HepG2 (cell line): ENCODE measurements around the gene CD101. TPM values are rescaled to one million over a fixed set of nuclear protein-coding genes. Genes with fewer than 3 reads are reported as not detected.

Experiments used
- ATF7-NPFF ChIP-seq: sonication (generic); formaldehyde crosslinking; IDR thresholded peaks from 2 replicates; pipeline ENCODE4 v1.8.1; 2023; ENCODE audit warnings: mild to moderate bottlenecking, low read depth, missing genetic modification reagents, moderate library complexity
- DMAP1 ChIP-seq: IDR thresholded peaks from 2 replicates; pipeline ENCODE4 v1.6.1; 2016
- HIVEP1 ChIP-seq: sonication (generic); formaldehyde crosslinking; IDR thresholded peaks from 2 replicates; pipeline ENCODE4 v1.4.0; 2020; ENCODE audit warnings: mild to moderate bottlenecking, missing genetic modification reagents
- HOMEZ ChIP-seq: IDR thresholded peaks from 2 replicates; pipeline ENCODE4 v1.6.1; 2016; ENCODE audit warnings: low read depth
- IKZF4 ChIP-seq: sonication (generic); formaldehyde crosslinking; IDR thresholded peaks from 2 replicates; pipeline ENCODE4 v1.5.1; 2020; ENCODE audit warnings: borderline replicate concordance, mild to moderate bottlenecking, low read depth, missing genetic modification reagents; ENCODE audit errors: not compliant biosample characterization
- MYC ChIP-seq: sonication (generic); formaldehyde crosslinking; IDR thresholded peaks from 2 replicates; pipeline ENCODE4 v1.9.0; 2021; ENCODE audit warnings: missing genetic modification reagents, borderline replicate concordance
- PHF8 ChIP-seq: sonication (generic); formaldehyde crosslinking; IDR thresholded peaks from 2 replicates; pipeline ENCODE4 v1.5.0; 2020; ENCODE audit warnings: missing genetic modification reagents
- TCF7L2 ChIP-seq: IDR thresholded peaks from 2 replicates; pipeline ENCODE4 v1.6.1; 2011; ENCODE audit warnings: mild to moderate bottlenecking, low read depth, low read length, moderate library complexity
- THAP9 ChIP-seq: sonication (generic); formaldehyde crosslinking; IDR thresholded peaks from 2 replicates; pipeline ENCODE4; 2020; ENCODE audit warnings: missing genetic modification reagents, mild to moderate bottlenecking, borderline replicate concordance
- ZFP36L1 ChIP-seq: sonication (generic); formaldehyde crosslinking; IDR thresholded peaks from 2 replicates; pipeline ENCODE4 v1.8.0; 2022; ENCODE audit warnings: mild to moderate bottlenecking, missing genetic modification reagents, moderate library complexity
- ZNF549 ChIP-seq: sonication (generic); formaldehyde crosslinking; IDR thresholded peaks from 2 replicates; pipeline ENCODE4 v1.5.0; 2020; ENCODE audit warnings: missing genetic modification reagents
- polyA plus RNA-seq, 8 experiments: library from polyadenylated mRNA; depleted of rRNA in 3 of 8; stranded (reverse) in 7 of 8; unstranded in 1 of 8; fragments of >200 nt; fragmentation: Illumina TruSeq in 4 of 8; extraction: Trizol in 4 of 8; gene quantifications; 2 replicates each; pipeline versions ENCODE4 v1.2.1 to v1.2.3, GENCODE V29; 2011 to 2016; ENCODE audit warnings: low read depth in 4 of 8, missing spikeins in 1 of 8, mixed read lengths in 1 of 8; ENCODE audit not compliant: insufficient read depth in 1 of 8
- total RNA-seq, 5 experiments: library from RNA; depleted of rRNA; stranded (reverse); fragments of >200 nt; fragmentation: Illumina TruSeq; extraction: Trizol; gene quantifications; 2 replicates each; pipeline ENCODE4 v1.2.3, GENCODE V29; 2016; ENCODE audit warnings: low read depth in 1 of 5
- TF ChIP-seq, protein P1 (sequence below), 2 experiments: sonication (generic) in 1 of 2; formaldehyde crosslinking in 1 of 2; IDR thresholded peaks; 2 replicates each; pipeline versions ENCODE4 v1.4.0 to v1.6.1; 2016 to 2020; ENCODE audit warnings: borderline replicate concordance in 1 of 2, low read depth in 1 of 2, mild to moderate bottlenecking in 1 of 2, missing genetic modification reagents in 1 of 2
- TF ChIP-seq, protein P2 (sequence below): sonication (generic); formaldehyde crosslinking; IDR thresholded peaks from 2 replicates; pipeline ENCODE4 v1.4.0; 2020; ENCODE audit warnings: mild to moderate bottlenecking, missing genetic modification reagents
- TF ChIP-seq, protein P3 (sequence below): sonication (generic); formaldehyde crosslinking; IDR thresholded peaks from 2 replicates; pipeline ENCODE4 v1.4.0; 2020; ENCODE audit warnings: mild to moderate bottlenecking, missing genetic modification reagents

The CD101 gene
- total and polyA plus RNA-seq, 2 of the 13 experiments (the other 11 are each of a cell fraction or from before 2014, with no cell fraction given) = 0.05 to 0.09 TPM

DNA sequence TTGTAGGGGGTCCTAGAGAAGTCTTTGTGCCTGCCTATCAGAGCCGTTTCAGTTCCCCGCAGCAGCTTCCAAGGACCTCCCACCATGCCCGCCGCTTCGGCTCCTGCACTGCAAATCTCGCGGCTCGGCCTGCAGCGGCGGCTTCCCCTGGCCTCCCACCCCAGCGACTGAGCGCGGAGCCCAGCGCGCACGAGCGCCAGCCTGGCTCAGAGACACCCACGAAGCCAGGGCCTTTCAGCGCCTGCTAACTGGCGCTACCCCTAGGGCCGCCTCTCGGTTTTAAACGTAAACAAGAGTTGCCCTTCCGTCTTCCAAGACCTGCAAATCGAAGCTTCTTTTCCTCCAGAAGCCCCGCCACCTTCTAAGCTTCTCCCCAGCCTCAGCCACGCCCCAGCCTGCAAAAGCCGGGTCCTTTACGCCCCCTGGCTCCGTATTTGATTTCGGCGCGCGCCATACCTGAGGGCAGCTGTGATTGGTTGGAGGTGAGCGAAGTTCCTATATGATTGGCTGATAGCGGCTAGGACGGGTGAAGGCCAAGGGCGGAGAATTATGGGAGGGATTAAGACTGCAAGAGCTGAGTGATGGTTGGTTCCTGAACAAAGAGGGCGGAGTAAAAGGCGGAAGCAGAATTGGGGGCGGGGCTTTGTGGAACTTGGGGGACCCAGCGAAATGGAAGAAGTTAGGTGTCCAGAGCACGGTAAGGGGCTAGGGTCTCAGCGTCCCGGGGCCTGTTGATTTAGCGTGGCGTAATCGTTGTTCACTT is 58.3 kb downstream of the CD101 start, which contains the start of gene TTF2 (continued):
- TF ChIP-seq, protein P1, sequence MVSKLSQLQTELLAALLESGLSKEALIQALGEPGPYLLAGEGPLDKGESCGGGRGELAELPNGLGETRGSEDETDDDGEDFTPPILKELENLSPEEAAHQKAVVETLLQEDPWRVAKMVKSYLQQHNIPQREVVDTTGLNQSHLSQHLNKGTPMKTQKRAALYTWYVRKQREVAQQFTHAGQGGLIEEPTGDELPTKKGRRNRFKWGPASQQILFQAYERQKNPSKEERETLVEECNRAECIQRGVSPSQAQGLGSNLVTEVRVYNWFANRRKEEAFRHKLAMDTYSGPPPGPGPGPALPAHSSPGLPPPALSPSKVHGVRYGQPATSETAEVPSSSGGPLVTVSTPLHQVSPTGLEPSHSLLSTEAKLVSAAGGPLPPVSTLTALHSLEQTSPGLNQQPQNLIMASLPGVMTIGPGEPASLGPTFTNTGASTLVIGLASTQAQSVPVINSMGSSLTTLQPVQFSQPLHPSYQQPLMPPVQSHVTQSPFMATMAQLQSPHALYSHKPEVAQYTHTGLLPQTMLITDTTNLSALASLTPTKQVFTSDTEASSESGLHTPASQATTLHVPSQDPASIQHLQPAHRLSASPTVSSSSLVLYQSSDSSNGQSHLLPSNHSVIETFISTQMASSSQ (IDR thresholded peaks at IDR 0.05; ENCODE audit: low read depth) = no peak
- TF ChIP-seq, protein P1 (CRISPR knock-in tag; IDR thresholded peaks at IDR 0.05; ENCODE audit: borderline replicate concordance) = 0 out of 2 replicates have a peak, but pooled peaks have one; percentile 41
- peak; percentile 55; the same call in 1 of the 2 replicates for TF ChIP-seq DMAP1 (CRISPR knock-in tag)
- peak; percentile 48; the same call in 1 of the 2 replicates for TF ChIP-seq ATF7-NPFF (CRISPR knock-in tag)
- peak; percentile 53; the same call in 1 of the 2 replicates for TF ChIP-seq HIVEP1 (CRISPR knock-in tag)
- peak; percentile 60; the same call in 1 of the 2 replicates for TF ChIP-seq MYC (CRISPR knock-in tag)
- peak; percentile 61; the same call in 1 of the 2 replicates for TF ChIP-seq PHF8 (CRISPR knock-in tag)
- TF ChIP-seq HOMEZ = 0 out of 2 replicates have a peak, but pooled peaks have one; percentile 49
- TF ChIP-seq TCF7L2 = no peak
- TF ChIP-seq, protein P2, sequence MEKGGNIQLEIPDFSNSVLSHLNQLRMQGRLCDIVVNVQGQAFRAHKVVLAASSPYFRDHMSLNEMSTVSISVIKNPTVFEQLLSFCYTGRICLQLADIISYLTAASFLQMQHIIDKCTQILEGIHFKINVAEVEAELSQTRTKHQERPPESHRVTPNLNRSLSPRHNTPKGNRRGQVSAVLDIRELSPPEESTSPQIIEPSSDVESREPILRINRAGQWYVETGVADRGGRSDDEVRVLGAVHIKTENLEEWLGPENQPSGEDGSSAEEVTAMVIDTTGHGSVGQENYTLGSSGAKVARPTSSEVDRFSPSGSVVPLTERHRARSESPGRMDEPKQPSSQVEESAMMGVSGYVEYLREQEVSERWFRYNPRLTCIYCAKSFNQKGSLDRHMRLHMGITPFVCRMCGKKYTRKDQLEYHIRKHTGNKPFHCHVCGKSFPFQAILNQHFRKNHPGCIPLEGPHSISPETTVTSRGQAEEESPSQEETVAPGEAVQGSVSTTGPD (CRISPR knock-in tag) = no peak
- TF ChIP-seq ZFP36L1 (CRISPR knock-in tag) = peak; percentile 81
- TF ChIP-seq, protein P3, sequence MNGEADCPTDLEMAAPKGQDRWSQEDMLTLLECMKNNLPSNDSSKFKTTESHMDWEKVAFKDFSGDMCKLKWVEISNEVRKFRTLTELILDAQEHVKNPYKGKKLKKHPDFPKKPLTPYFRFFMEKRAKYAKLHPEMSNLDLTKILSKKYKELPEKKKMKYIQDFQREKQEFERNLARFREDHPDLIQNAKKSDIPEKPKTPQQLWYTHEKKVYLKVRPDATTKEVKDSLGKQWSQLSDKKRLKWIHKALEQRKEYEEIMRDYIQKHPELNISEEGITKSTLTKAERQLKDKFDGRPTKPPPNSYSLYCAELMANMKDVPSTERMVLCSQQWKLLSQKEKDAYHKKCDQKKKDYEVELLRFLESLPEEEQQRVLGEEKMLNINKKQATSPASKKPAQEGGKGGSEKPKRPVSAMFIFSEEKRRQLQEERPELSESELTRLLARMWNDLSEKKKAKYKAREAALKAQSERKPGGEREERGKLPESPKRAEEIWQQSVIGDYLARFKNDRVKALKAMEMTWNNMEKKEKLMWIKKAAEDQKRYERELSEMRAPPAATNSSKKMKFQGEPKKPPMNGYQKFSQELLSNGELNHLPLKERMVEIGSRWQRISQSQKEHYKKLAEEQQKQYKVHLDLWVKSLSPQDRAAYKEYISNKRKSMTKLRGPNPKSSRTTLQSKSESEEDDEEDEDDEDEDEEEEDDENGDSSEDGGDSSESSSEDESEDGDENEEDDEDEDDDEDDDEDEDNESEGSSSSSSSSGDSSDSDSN (CRISPR knock-in tag) = peak; percentile 71
- TF ChIP-seq THAP9 (CRISPR knock-in tag) = peak; percentile 45; the same call in 1 of the 2 replicates
- peak; percentile 32 for TF ChIP-seq IKZF4
- no peak for TF ChIP-seq ZNF549 (CRISPR knock-in tag)
